OCI-LY7 (cell line): Measurements from ENCODE around the gene RXRB. TPM values are rescaled to one million over a fixed set of nuclear protein-coding genes. Genes with fewer than 3 reads are reported as not detected.

Experiments used
- BruUV-seq: library from RNA; stranded (reverse); fragments of 400-500 nt; replicated peaks from 2 replicates; lab custom pipeline; 2021; lab: Mats Ljungman, UMichigan
- CTCF ChIA-PET: fragments of 300-600 bp; sonication (Branson Sonifier 250); formaldehyde crosslinking; loops from one replicate; lab custom pipeline; 2022; ENCODE audit warnings: antibody characterized with exemption; ENCODE audit not compliant: unreplicated experiment; lab: Charles Lee
- POLR2A ChIA-PET: fragments of 300-600 bp; sonication (Branson Sonifier 250); formaldehyde crosslinking; loops from one replicate; lab custom pipeline; 2022; ENCODE audit warnings: antibody characterized with exemption; lab: Charles Lee
- DNase-seq: peaks from one replicate; pipeline ENCODE4 v3.0.0-alpha.2; 2015; ENCODE audit warnings: low spot score
- H2AFZ ChIP-seq: fragments of 200-600 bp; sonication (generic), shearing (Covaris generic); 2 replicates; pipeline ENCODE4 v1.6.1; 2014; ENCODE audit warnings: mild to moderate bottlenecking, antibody characterized with exemption, low read length, moderate library complexity
- H3K27ac ChIP-seq: fragments of 200-600 bp; sonication (generic); 2 replicates; pipeline ENCODE4 v1.5.1; 2014; ENCODE audit warnings: mixed run types, low read depth, mild to moderate bottlenecking, moderate library complexity, low read length, inconsistent platforms; ENCODE audit not compliant: poor library complexity, severe bottlenecking
- H3K36me3 ChIP-seq: fragments of 200-600 bp; sonication (generic); 2 replicates; pipeline ENCODE4 v1.6.1; 2014; ENCODE audit warnings: mild to moderate bottlenecking, antibody characterized with exemption, low read length, moderate library complexity, mixed read lengths; ENCODE audit not compliant: insufficient read depth
- H3K4me1 ChIP-seq: fragments of 200-600 bp; sonication (generic); 2 replicates; pipeline ENCODE4 v1.5.1; 2014; ENCODE audit warnings: mild to moderate bottlenecking, low read length; ENCODE audit not compliant: insufficient read depth, poor library complexity, severe bottlenecking
- H3K4me2 ChIP-seq: fragments of 200-600 bp; sonication (generic); 2 replicates; pipeline ENCODE4 v1.6.1; 2014; ENCODE audit warnings: mild to moderate bottlenecking, low read length
- H3K4me3 ChIP-seq: fragments of 200-600 bp; sonication (generic); 2 replicates; pipeline ENCODE4 v1.5.1; 2014; ENCODE audit warnings: mild to moderate bottlenecking, low read depth, low read length; ENCODE audit not compliant: poor library complexity, severe bottlenecking
- H3K79me2 ChIP-seq: fragments of 200-600 bp; sonication (generic); 2 replicates; pipeline ENCODE4 v1.6.1; 2016; ENCODE audit warnings: low read depth, mild to moderate bottlenecking, low read length, moderate library complexity, mixed read lengths; ENCODE audit not compliant: insufficient read depth
- H3K9me2 ChIP-seq: fragments of 200-600 bp; sonication (generic); 2 replicates; pipeline ENCODE4 v1.6.1; 2016; ENCODE audit warnings: mild to moderate bottlenecking, low read length, mixed read lengths; ENCODE audit not compliant: insufficient read depth
- H3K9me3 ChIP-seq: fragments of 200-600 bp; sonication (generic); 2 replicates; pipeline ENCODE4 v1.6.1; 2014; ENCODE audit warnings: mild to moderate bottlenecking, mixed run types, low read length, mixed read lengths
- H4K20me1 ChIP-seq: fragments of 200-600 bp; sonication (generic); 2 replicates; pipeline ENCODE4 v1.6.1; 2014; ENCODE audit warnings: mild to moderate bottlenecking, antibody characterized with exemption, low read length, moderate library complexity, mixed read lengths; ENCODE audit not compliant: insufficient read depth
- CTCF ChIP-seq: fragments of 200-600 bp; sonication (generic); conservative IDR thresholded peaks from 2 replicates; pipeline ENCODE4 v1.5.1; 2014; ENCODE audit warnings: mild to moderate bottlenecking, antibody characterized with exemption, low read length, moderate library complexity, mixed read lengths
- EZH2phosphoT487 ChIP-seq: fragments of 200-600 bp; sonication (generic); IDR thresholded peaks from 2 replicates; pipeline ENCODE4 v1.6.1; 2018; ENCODE audit warnings: low read depth, borderline replicate concordance, mild to moderate bottlenecking, mixed run types, antibody characterized with exemption, low read length, moderate library complexity, mixed read lengths
- intact Hi-C: fragments of 100-400 bp; cut with micrococcal nuclease; formaldehyde crosslinking; loops from one replicate; pipeline ENCODE4 v1.10.0; 2022; ENCODE audit not compliant: unreplicated experiment
- total RNA-seq, 2 experiments: library from RNA; depleted of rRNA in 1 of 2; stranded (reverse); fragments of >200 nt in 1 of 2; shearing (Covaris generic) in 1 of 2; gene quantifications; 2 replicates each; pipeline ENCODE4 v1.2.3, GENCODE V29; 2014 to 2022

The RXRB gene
- total RNA-seq, 2 experiments from 2014 or later = 32.5 to 47.3 TPM

- H3K79me2 ChIP-seq = peaks cover 25% of the 10 kb centered on the region; the same call in 1 of the 2 replicates
- intact Hi-C loops = loop anchor here (1.0 to 10.0 kb wide), 2 partner anchors 44 to 210 kb away; partner anchors contain the start of genes CUTA and PHF1
- POLR2A ChIA-PET = interaction anchor here (0.6 kb wide), 1 partner anchor 184 kb away, joined by 3 read pairs; no protein-coding TSS in a partner anchor
Observed at GRCh38 chr6:33204415-33205190, 4.1 kb upstream of the RXRB start, which contains the start of gene HSD17B8. TSS of gene HSD17B8 (plus strand) at chr6:33204655. CDS start at chr6:33204669, 14 bp downstream.

GRCh38 chr6:33204165-33204414, 3.6 kb upstream of the RXRB start:
- intact Hi-C loops = loop anchor here (10.0 kb wide), 1 partner anchor 211 kb away; the partner anchor contains the start of genes CUTA and PHF1
- CTCF ChIA-PET = no interaction called here
- Histone ChIP-seq H2AFZ (no peak overlapping the region), H3K79me2 (peaks cover 27% of the 10 kb centered on the region; the same call in 1 of the 2 replicates), H3K9me2 (no peaks in the 10 kb centered on the region), H3K9me3 (no peaks in the 10 kb centered on the region), H3K4me1 (peaks cover 57% of the 10 kb centered on the region), H3K36me3 (peaks cover 24% of the 10 kb centered on the region), H3K4me3 (peak overlapping the region; percentile 78), H3K27ac (peak overlapping the region; percentile 9), H3K4me2 (peak overlapping the region; percentile 92), H4K20me1 (no peaks in the 10 kb centered on the region)
- DNase-seq = no peak
- TF ChIP-seq CTCF = no peak
- TF ChIP-seq EZH2phosphoT487 = no peak
- POLR2A ChIA-PET = no interaction called here
- no TSS peak for BruUV-seq

More at GRCh38 chr6:33204415-33205190, 4.1 kb upstream of the RXRB start, which contains the start of gene HSD17B8:
- peaks cover 55% of the 10 kb centered on the region for H3K4me1 ChIP-seq
- peak within 1 kb of the TSS; percentile 9 for H3K27ac ChIP-seq
- H3K9me3 ChIP-seq = no peaks in the 10 kb centered on the region
- H4K20me1 ChIP-seq = no peaks in the 10 kb centered on the region
- H3K4me3 ChIP-seq = peak within 1 kb of the TSS; percentile 78
- TF ChIP-seq EZH2phosphoT487 = no peak
- TF ChIP-seq CTCF = no peak
- H2AFZ ChIP-seq = peak within 1 kb of the TSS; percentile 61
- CTCF ChIA-PET = interaction anchor here (0.6 to 1.0 kb wide), 6 partner anchors 42 to 859 kb away, joined by 3 to 12 read pairs (median 6); no protein-coding TSS in a partner anchor
- no TSS peak for BruUV-seq
- H3K36me3 ChIP-seq = peaks cover 24% of the 10 kb centered on the region
- peak; percentile 95 for DNase-seq
- peak within 1 kb of the TSS; percentile 92 for H3K4me2 ChIP-seq
- H3K9me2 ChIP-seq = no peaks in the 10 kb centered on the region
